Measurements from ENCODE around the gene ACOD1. TPM values are rescaled to one million over a fixed set of nuclear protein-coding genes. Genes with fewer than 3 reads are reported as not detected.

Gene ACOD1
- total and polyA plus RNA-seq, 8 donors = 0.05 TPM; not detected in 7

DNA sequence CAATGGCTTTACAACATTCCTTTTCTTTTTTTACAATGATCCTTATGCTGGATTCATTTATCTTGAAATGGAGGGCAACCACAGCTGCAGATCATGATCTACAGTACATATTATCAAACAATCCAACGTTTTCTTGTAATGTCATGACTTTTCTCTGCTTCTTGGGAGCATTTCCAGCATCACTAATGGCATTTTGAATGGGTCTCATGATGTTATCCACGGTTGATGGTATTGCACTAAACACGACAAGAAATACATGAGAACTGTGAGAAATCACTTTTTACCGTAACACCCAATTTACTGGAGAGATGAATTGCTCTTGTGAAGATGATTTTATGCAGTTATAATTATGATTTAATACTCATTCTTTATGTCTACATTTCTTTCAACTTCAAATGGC is 16.2 kb upstream of the ACOD1 start:
- peaks cover 0 to 2% (median 0%) of the 10 kb centered on the region in 4 donors for H3K4me1 ChIP-seq
- intact Hi-C loops (cut with DNase I; ENCODE audit: low total_unique reads) = no loop called here
- H3K36me3 ChIP-seq = no peaks in the 10 kb centered on the region
- DNase-seq = no peak
- peaks cover 0 to 13% (median 8%) of the 10 kb centered on the region in 4 donors for H3K9me3 ChIP-seq
- WGBS, 5 donors = 52 to 77% (median 73%) methylated on average over 4 of the region's 4 CpGs
- no peak for TF ChIP-seq EP300 (IDR thresholded peaks at IDR 0.05)
- no peak for TF ChIP-seq POLR2A (IDR thresholded peaks at IDR 0.05)
- no peak for TF ChIP-seq POLR2AphosphoS5 (IDR thresholded peaks at IDR 0.05)
- no peak for TF ChIP-seq CTCF (IDR thresholded peaks at IDR 0.05)
- H3K4me3 ChIP-seq = no peak overlapping the region
- no peak overlapping the region for H3K27ac ChIP-seq
- no peaks in the 10 kb centered on the region for H3K27me3 ChIP-seq

DNA sequence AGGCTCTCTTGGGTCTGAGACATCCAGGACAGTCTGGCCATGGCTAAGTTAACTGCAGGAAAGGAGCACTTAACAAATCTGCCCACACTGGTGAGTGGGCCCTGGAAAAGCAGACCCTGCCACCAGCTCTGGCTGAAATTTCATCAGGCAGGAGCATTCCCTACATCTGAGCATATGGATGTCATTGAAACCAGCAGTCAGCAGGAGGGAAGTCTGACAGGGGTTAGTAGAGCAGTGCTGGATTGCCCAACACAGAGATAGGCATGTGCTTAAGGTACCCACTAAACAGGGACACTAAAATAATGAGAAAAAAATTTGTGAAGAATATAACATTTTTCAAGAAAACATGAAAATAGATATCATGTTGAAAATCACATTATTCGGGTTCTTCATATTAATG is 13.6 kb upstream of the ACOD1 start:
- H3K4me1 ChIP-seq = peaks cover 0 to 6% (median 0%) of the 10 kb centered on the region in 4 donors
- no peak for TF ChIP-seq CTCF (IDR thresholded peaks at IDR 0.05)
- no peak for TF ChIP-seq POLR2A (IDR thresholded peaks at IDR 0.05)
- TF ChIP-seq EP300 (IDR thresholded peaks at IDR 0.05) = no peak
- no peak for TF ChIP-seq POLR2AphosphoS5 (IDR thresholded peaks at IDR 0.05)
- intact Hi-C loops (cut with DNase I; ENCODE audit: low total_unique reads) = no loop called here
- no peaks in the 10 kb centered on the region for H3K36me3 ChIP-seq
- no peaks in the 10 kb centered on the region for H3K27me3 ChIP-seq
- 93 to 100% (median 98%) methylated on average over 1 of the region's 1 CpG for WGBS, 5 donors
- no peak overlapping the region for H3K27ac ChIP-seq
- no peak for DNase-seq
- H3K9me3 ChIP-seq = peaks cover 0 to 13% (median 8%) of the 10 kb centered on the region in 4 donors
- H3K4me3 ChIP-seq = no peak overlapping the region

DNA sequence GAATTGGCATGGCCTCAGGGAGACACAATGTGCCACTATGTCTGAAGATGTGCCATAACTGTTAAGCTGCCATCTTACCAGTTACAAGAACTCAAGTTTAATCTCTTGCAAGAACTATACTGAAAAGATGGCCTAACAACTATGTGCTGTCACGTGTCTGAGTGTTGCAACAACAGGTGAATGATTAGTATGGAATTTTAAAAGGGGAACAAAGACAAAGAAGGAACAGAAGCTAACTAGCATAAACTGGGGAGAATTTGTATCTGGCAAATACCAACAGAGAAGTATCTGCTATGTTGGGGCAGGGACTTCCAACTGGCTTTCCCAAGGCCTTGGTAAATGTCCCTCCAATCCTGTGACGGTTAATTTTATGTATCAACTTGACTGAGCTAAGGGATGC is 11.5 kb upstream of the ACOD1 start:
- Histone ChIP-seq H3K4me3 (no peak overlapping the region), H3K27ac (no peak overlapping the region), H3K27me3 (no peaks in the 10 kb centered on the region), H3K4me1 (peaks cover 0 to 6% (median 0%) of the 10 kb centered on the region in 4 donors), H3K9me3 (peaks cover 0 to 1% (median 0%) of the 10 kb centered on the region in 4 donors), H3K36me3 (no peaks in the 10 kb centered on the region)
- intact Hi-C loops (cut with DNase I; ENCODE audit: low total_unique reads) = no loop called here
- TF ChIP-seq POLR2AphosphoS5 (IDR thresholded peaks at IDR 0.05) = no peak
- no peak for TF ChIP-seq EP300 (IDR thresholded peaks at IDR 0.05)
- TF ChIP-seq CTCF (IDR thresholded peaks at IDR 0.05) = no peak
- no peak for TF ChIP-seq POLR2A (IDR thresholded peaks at IDR 0.05)
- WGBS, 5 donors = 69 to 92% (median 90%) methylated on average over 2 of the region's 2 CpGs
- no peak for DNase-seq

DNA sequence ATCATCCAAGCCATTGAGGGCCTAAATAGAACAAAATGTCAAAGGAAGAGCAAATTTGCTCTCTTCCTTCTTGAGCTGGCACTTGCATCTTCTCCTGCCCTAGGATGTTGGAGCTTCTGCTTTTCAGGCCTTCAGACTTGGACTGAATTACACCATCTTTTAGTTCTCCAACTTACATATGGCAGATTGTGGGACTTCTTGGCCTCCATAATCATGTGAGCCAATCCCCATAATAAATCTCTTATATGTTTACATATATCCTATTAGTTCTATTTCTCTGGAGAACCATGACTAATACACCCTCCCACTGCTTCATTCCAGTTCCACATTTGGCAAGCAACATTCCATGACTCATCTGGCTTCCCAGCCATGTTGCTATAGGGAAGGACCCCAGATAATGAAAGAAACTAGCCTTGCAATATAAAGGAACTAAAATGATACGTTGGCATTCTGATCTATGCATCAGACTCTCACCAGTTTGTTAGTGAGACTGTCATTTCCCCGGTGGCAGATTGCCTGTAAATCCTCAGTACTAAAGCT is 11.0 kb upstream of the ACOD1 start:
- Histone ChIP-seq H3K9me3 (no peaks in the 10 kb centered on the region), H3K27me3 (no peaks in the 10 kb centered on the region), H3K36me3 (no peaks in the 10 kb centered on the region), H3K27ac (no peak overlapping the region), H3K4me3 (no peak overlapping the region), H3K4me1 (peaks cover 0 to 6% (median 0%) of the 10 kb centered on the region in 4 donors)
- TF ChIP-seq EP300 (IDR thresholded peaks at IDR 0.05) (no peak), POLR2AphosphoS5 (IDR thresholded peaks at IDR 0.05) (peak in 1 of 3 donors; percentile 65)
- DNase-seq = peak in 1 of 2 donors; percentile 85
- intact Hi-C loops (cut with DNase I; ENCODE audit: low total_unique reads) = no loop called here
- 58 to 73% (median 61%) methylated on average over 2 of the region's 2 CpGs for WGBS, 5 donors

DNA sequence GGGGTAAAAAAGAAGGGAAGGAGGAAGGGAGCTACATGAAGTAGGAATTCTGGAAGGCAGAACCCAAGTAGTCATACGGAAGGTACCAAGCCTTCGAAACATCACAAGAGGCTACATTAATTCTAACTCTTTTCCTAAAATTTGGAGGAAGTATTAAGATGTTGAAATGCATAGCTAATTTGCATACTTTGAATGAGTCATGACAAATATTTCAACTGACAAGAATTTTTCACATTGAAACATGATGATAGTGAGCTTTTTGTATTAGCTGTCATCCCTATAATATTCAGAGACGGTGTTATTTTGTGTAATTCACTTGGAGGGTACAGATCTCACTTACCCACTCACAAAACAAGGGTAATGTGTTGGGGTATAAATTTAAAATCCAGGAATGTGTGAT is 9.1 kb upstream of the ACOD1 start:
- Histone ChIP-seq H3K36me3 (no peaks in the 10 kb centered on the region), H3K27ac (no peak overlapping the region), H3K4me3 (no peak overlapping the region), H3K9me3 (no peaks in the 10 kb centered on the region), H3K4me1 (peaks cover 0 to 6% (median 0%) of the 10 kb centered on the region in 4 donors), H3K27me3 (no peaks in the 10 kb centered on the region)
- no peak for TF ChIP-seq EP300 (IDR thresholded peaks at IDR 0.05)
- no peak for TF ChIP-seq POLR2AphosphoS5 (IDR thresholded peaks at IDR 0.05)
- no peak for TF ChIP-seq POLR2A (IDR thresholded peaks at IDR 0.05)
- TF ChIP-seq CTCF (IDR thresholded peaks at IDR 0.05) = no peak
- DNase-seq = no peak
- WGBS, 5 donors = 85 to 95% (median 89%) methylated on average over 3 of the region's 3 CpGs
- intact Hi-C loops (cut with DNase I; ENCODE audit: low total_unique reads) = no loop called here
